Astrocyte (in vitro differentiated cells and primary cell): ENCODE data around the gene POTEJ. TPM values are rescaled to one million over a fixed set of nuclear protein-coding genes. Genes with fewer than 3 reads are reported as not detected.
"Not testable (repeated sequence)": the region's sequence is repeated elsewhere in the genome, so short reads cannot be mapped to it uniquely, and the experiment has no call there.

Source experiments
- DNase-seq: peaks from one replicate; pipeline ENCODE4 v3.0.0-alpha.2; 2010; ENCODE audit warnings: low read depth
- FAIRE-seq: peaks from 2 replicates; lab custom pipeline; 2011; peaks lifted over from hg19 to GRCh38; lab: Jason Lieb, UNC
- H2AFZ ChIP-seq: 2 replicates; pipeline ENCODE4 v1.6.0; 2012; ENCODE audit warnings: low read depth, low read length, inconsistent platforms
- H3K27ac ChIP-seq: 2 replicates; pipeline ENCODE4 v1.5.1; 2011; ENCODE audit warnings: low read depth, low read length, inconsistent platforms
- H3K27me3 ChIP-seq: 2 replicates; pipeline ENCODE4 v1.6.0; 2011; ENCODE audit warnings: low read length, inconsistent platforms; ENCODE audit not compliant: insufficient read depth
- H3K36me3 ChIP-seq: 2 replicates; pipeline ENCODE4 v1.5.1; 2011; ENCODE audit warnings: low read length, inconsistent platforms; ENCODE audit not compliant: insufficient read depth
- H3K4me1 ChIP-seq: 2 replicates; pipeline ENCODE4 v1.5.1; 2011; ENCODE audit warnings: low read length, inconsistent platforms; ENCODE audit not compliant: insufficient read depth
- H3K4me2 ChIP-seq: 2 replicates; pipeline ENCODE4 v1.6.0; 2012; ENCODE audit warnings: low read length, inconsistent platforms
- H3K4me3 ChIP-seq: 2 replicates; pipeline ENCODE4 v1.5.1; 2011; ENCODE audit warnings: low read depth, mild to moderate bottlenecking, low read length, inconsistent platforms; ENCODE audit not compliant: insufficient read depth
- H3K79me2 ChIP-seq: 2 replicates; pipeline ENCODE4 v1.6.0; 2012; ENCODE audit warnings: mild to moderate bottlenecking, low read length, inconsistent platforms; ENCODE audit not compliant: insufficient read depth
- H3K9ac ChIP-seq: 2 replicates; pipeline ENCODE4 v1.6.0; 2012; ENCODE audit warnings: mild to moderate bottlenecking, low read length, inconsistent platforms
- H3K9me3 ChIP-seq: 2 replicates; pipeline ENCODE4 v1.5.1; 2012; ENCODE audit warnings: low read depth, mild to moderate bottlenecking, low read length, inconsistent platforms; ENCODE audit not compliant: insufficient read depth
- H4K20me1 ChIP-seq: 2 replicates; pipeline ENCODE4 v1.6.0; 2012; ENCODE audit warnings: low read length, inconsistent platforms; ENCODE audit not compliant: insufficient read depth
- H3K27ac Mint-ChIP-seq: one replicate; pipeline ENCODE4 v1.8.0; 2021; ENCODE audit warnings: mild to moderate bottlenecking, mixed read lengths; ENCODE audit not compliant: unreplicated experiment
- H3K27me3 Mint-ChIP-seq: one replicate; pipeline ENCODE4 v1.8.0; 2021; ENCODE audit warnings: low read depth, mixed read lengths; ENCODE audit not compliant: unreplicated experiment
- H3K36me3 Mint-ChIP-seq: one replicate; pipeline ENCODE4 v1.8.0; 2021; ENCODE audit warnings: low read depth, mixed read lengths; ENCODE audit not compliant: unreplicated experiment
- H3K4me1 Mint-ChIP-seq: one replicate; pipeline ENCODE4 v1.8.0; 2021; ENCODE audit warnings: low read depth, mixed read lengths; ENCODE audit not compliant: unreplicated experiment
- H3K4me3 Mint-ChIP-seq: one replicate; pipeline ENCODE4 v1.8.0; 2021; ENCODE audit warnings: mild to moderate bottlenecking, moderate library complexity, mixed read lengths; ENCODE audit not compliant: unreplicated experiment
- H3K9me3 Mint-ChIP-seq: one replicate; pipeline ENCODE4 v1.8.0; 2021; ENCODE audit warnings: mild to moderate bottlenecking, mixed read lengths; ENCODE audit not compliant: unreplicated experiment
- total RNA-seq: library from RNA; stranded (reverse); gene quantifications from 2 replicates; pipeline ENCODE4 v1.2.1, GENCODE V29; 2021

POTEJ gene
- total RNA-seq, 1 donor from 2014 or later, result not detected

DNA sequence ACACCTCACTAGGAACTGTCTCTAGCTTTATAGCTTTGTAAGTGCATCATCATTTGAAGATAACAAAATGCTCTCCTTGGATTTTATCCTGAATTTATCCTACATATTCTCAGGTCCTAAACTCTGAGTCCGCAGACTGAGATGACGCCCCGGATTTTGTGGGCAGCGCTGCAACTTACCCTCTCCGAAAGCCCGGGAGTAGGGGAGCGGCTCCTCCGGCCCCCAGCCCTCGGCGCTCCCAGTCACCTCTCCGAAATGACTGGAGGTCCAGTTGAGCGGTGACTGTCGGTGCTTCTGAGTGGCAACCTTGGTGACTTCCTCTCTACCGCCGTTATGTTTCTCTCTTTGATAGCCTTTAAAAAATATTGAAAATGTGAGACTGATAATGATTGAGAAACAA is 12.8 kb upstream of the POTEJ start:
- not testable (repeated sequence) for H3K9me3 ChIP-seq, H3K9me3 Mint-ChIP-seq, H3K79me2 ChIP-seq, DNase-seq, H3K4me3 Mint-ChIP-seq, H3K4me2 ChIP-seq, H3K27me3 ChIP-seq, FAIRE-seq, H3K27ac ChIP-seq, H3K4me1 Mint-ChIP-seq, H2AFZ ChIP-seq, H3K27me3 Mint-ChIP-seq, H3K9ac ChIP-seq, H3K4me1 ChIP-seq, H3K27ac Mint-ChIP-seq, H4K20me1 ChIP-seq, H3K36me3 Mint-ChIP-seq, H3K4me3 ChIP-seq, H3K36me3 ChIP-seq

DNA sequence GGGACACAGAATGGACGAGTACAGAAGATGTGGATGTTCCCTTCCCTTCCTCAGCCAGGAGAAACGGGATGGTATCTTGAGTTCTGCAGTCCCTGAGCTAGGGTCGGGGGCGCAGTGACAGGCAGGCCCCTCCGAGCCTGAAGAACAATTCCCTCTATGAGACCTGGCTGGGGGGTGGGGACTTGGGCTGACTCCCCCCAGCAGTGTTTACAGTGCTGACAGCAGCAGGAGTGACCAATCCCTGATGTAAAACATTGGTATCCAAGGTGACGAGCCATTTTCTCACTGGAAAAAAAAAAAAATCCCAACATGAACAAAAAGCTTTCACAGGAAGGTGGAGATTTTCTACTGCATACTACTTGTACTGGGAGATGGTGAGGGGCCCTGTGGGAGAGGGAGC is 11.8 kb upstream of the POTEJ start, which contains the start of gene CFC1:
TSS of gene CFC1 (minus strand) at position 183 of the 400 bp plus-strand sequence. CDS start 288 bp downstream, outside the sequence.
- not testable (repeated sequence) for H3K9ac ChIP-seq, DNase-seq, H2AFZ ChIP-seq, H3K4me1 Mint-ChIP-seq, H3K4me3 ChIP-seq, H4K20me1 ChIP-seq, H3K79me2 ChIP-seq, H3K9me3 Mint-ChIP-seq, H3K4me2 ChIP-seq, H3K27ac ChIP-seq, H3K27ac Mint-ChIP-seq, H3K27me3 ChIP-seq, H3K27me3 Mint-ChIP-seq, H3K4me3 Mint-ChIP-seq, H3K36me3 Mint-ChIP-seq, H3K36me3 ChIP-seq, H3K4me1 ChIP-seq, H3K9me3 ChIP-seq, FAIRE-seq

- not testable (repeated sequence) for H4K20me1 ChIP-seq, H3K9me3 ChIP-seq, H3K4me2 ChIP-seq, H3K9me3 Mint-ChIP-seq, H3K36me3 ChIP-seq, H3K27me3 Mint-ChIP-seq, H3K27ac ChIP-seq, H3K27ac Mint-ChIP-seq, H3K4me1 ChIP-seq, H3K9ac ChIP-seq, H3K4me3 Mint-ChIP-seq, H3K4me3 ChIP-seq, H3K27me3 ChIP-seq, H2AFZ ChIP-seq, H3K79me2 ChIP-seq, DNase-seq, FAIRE-seq, H3K4me1 Mint-ChIP-seq, H3K36me3 Mint-ChIP-seq
These were observed 11.3 kb upstream of the POTEJ start for GRCh38 chr2:130599926-130600325.

- H3K4me1 Mint-ChIP-seq, H3K36me3 Mint-ChIP-seq, H3K27ac ChIP-seq: not testable (repeated sequence)
These were observed 9.5 kb upstream of the POTEJ start for GRCh38 chr2:130601648-130602302.

GRCh38 chr2:130608276-130609001 is 2.8 kb upstream of the POTEJ start:
- not testable (repeated sequence) for H3K4me3 ChIP-seq, H3K36me3 Mint-ChIP-seq, H3K9ac ChIP-seq, H3K27ac ChIP-seq, H3K4me2 ChIP-seq, H3K27me3 Mint-ChIP-seq, H3K27ac Mint-ChIP-seq, DNase-seq, FAIRE-seq, H3K27me3 ChIP-seq, H3K79me2 ChIP-seq, H4K20me1 ChIP-seq, H3K9me3 ChIP-seq, H3K4me1 ChIP-seq, H2AFZ ChIP-seq, H3K36me3 ChIP-seq, H3K4me3 Mint-ChIP-seq, H3K9me3 Mint-ChIP-seq, H3K4me1 Mint-ChIP-seq

More at GRCh38 chr2:130601648-130602302, 9.5 kb upstream of the POTEJ start:
- not testable (repeated sequence) for H3K4me3 Mint-ChIP-seq, H3K4me3 ChIP-seq, H3K9me3 ChIP-seq, H3K4me1 ChIP-seq, DNase-seq, H3K27ac Mint-ChIP-seq, H3K27me3 Mint-ChIP-seq, H3K27me3 ChIP-seq, H2AFZ ChIP-seq, H3K9ac ChIP-seq, H4K20me1 ChIP-seq, H3K36me3 ChIP-seq, FAIRE-seq, H3K79me2 ChIP-seq, H3K4me2 ChIP-seq, H3K9me3 Mint-ChIP-seq
